GM19240 (cell line): ENCODE data around the gene ARSK.
"Not testable (repeated sequence)": the region's sequence is repeated elsewhere in the genome, so short reads cannot be mapped to it uniquely, and the experiment has no call there.

Source experiments
- DNase-seq: peaks from one replicate; pipeline ENCODE4 v3.0.0; 2011; ENCODE audit warnings: low spot score; ENCODE audit not compliant: insufficient read length

Gene ARSK

GRCh38 chr5:95620870-95621838 is 66.3 kb downstream of the ARSK start:
- no peak for DNase-seq

GRCh38 chr5:95621839-95622629 is 67.1 kb downstream of the ARSK start:
- DNase-seq, result no peak

- no peak for DNase-seq
Measured at GRCh38 chr5:95623706-95624105, 68.8 kb downstream of the ARSK start.

- DNase-seq, result no peak
Measured at GRCh38 chr5:95624368-95624767, 69.5 kb downstream of the ARSK start.

GRCh38 chr5:95626701-95627100 is 71.8 kb downstream of the ARSK start:
- no peak for DNase-seq

- no peak for DNase-seq
Measured at GRCh38 chr5:95627971-95628810, 73.3 kb downstream of the ARSK start.

- DNase-seq, result no peak
Measured at GRCh38 chr5:95628933-95629332, 74.0 kb downstream of the ARSK start.

GRCh38 chr5:95630394-95630917 is 75.6 kb downstream of the ARSK start:
- no peak for DNase-seq

GRCh38 chr5:95631255-95631958 is 76.5 kb downstream of the ARSK start:
- no peak for DNase-seq

GRCh38 chr5:95631991-95632675 is 77.2 kb downstream of the ARSK start:
- no peak for DNase-seq

- DNase-seq, result not testable (repeated sequence)
Measured at GRCh38 chr5:95632942-95633341, 78.0 kb downstream of the ARSK start.

- no peak for DNase-seq
Measured at GRCh38 chr5:95633671-95634070, 78.8 kb downstream of the ARSK start.

- no peak for DNase-seq
Measured at GRCh38 chr5:95634081-95634480, 79.2 kb downstream of the ARSK start.

- DNase-seq, result no peak
Measured at GRCh38 chr5:95638632-95639031, 83.7 kb downstream of the ARSK start.

GRCh38 chr5:95641741-95642220 is 86.9 kb downstream of the ARSK start:
- DNase-seq, result no peak

- no peak for DNase-seq
Measured at GRCh38 chr5:95643152-95643551, 88.3 kb downstream of the ARSK start.

GRCh38 chr5:95644351-95645042 is 89.6 kb downstream of the ARSK start:
- no peak for DNase-seq

- not testable (repeated sequence) for DNase-seq
Measured at GRCh38 chr5:95646226-95646568, 91.3 kb downstream of the ARSK start.
